Endometrial microvascular endothelial cells (primary cell): ENCODE results near the gene OR2V1. TPM values are rescaled to one million over a fixed set of nuclear protein-coding genes. Genes with fewer than 3 reads are reported as not detected.
"Not testable (repeated sequence)": the region's sequence is repeated elsewhere in the genome, so short reads cannot be mapped to it uniquely, and the experiment has no call there.

Experiments
- in situ Hi-C: cut with HindIII; loops from 2 replicates; pipeline ENCODE4 v1.10.0; 2017; ENCODE audit warnings: low sequenced_read_pairs, low pct_unique_long_range_greater_than_20kb; ENCODE audit errors: inconsistent ontology term
- total RNA-seq: library from RNA; depleted of rRNA; stranded (reverse); fragments of >200 nt; gene quantifications from one replicate; pipeline ENCODE4 v1.2.3, GENCODE V29; 2015; ENCODE audit errors: inconsistent ontology term

OR2V1 gene
- total RNA-seq, 1 donor from 2014 or later, result not detected

GRCh38 chr5:181160755-181161533 lies 30.0 kb upstream of the OR2V1 start:
- in situ Hi-C loops, result not testable (repeated sequence)

GRCh38 chr5:181160152-181160754 lies 29.3 kb upstream of the OR2V1 start:
- in situ Hi-C loops, result no loop called here

GRCh38 chr5:181159286-181160151 lies 28.6 kb upstream of the OR2V1 start:
- in situ Hi-C loops, result no loop called here

GRCh38 chr5:181158869-181159268 lies 27.9 kb upstream of the OR2V1 start:
- in situ Hi-C loops, result no loop called here

DNA sequence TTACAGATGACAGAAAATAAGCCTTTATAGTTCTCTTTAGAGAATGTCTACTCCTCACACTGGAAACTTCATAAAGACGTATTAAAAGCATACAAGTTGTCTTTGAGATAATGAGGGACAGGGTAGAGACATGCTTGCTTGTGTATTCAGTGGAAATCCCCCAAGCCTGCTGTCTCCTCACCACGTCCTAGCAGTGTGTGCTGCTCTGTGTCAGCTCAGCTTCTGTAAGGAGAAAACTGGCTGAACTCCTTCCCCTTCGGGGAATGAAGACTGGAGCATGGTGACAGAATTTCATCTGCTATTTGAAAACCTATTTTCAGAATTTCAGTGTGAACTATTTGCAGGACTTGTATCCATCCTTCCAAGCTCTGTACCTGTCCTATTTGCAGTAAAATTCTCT lies 25.8 kb upstream of the OR2V1 start:
- in situ Hi-C loops, result no loop called here

DNA sequence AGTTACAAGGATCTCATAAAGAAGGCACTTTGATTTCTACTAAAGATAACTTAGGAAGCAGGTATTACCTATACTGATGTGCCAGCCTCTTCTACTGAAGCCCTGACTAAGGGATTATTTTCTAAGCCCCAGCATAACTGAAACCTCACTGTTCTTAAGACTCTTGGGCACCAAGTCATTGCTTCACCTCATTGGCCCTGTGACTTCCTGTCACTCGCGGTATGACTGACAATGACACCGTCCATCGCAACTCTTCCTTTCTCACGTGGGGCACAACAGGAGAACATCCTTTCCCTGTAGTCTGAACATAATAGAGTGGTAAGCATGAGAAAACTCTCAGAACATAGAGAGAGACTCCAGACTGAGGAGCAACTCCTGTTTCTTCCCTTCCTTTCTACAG lies 22.8 kb upstream of the OR2V1 start:
- in situ Hi-C loops, result no loop called here

GRCh38 chr5:181152406-181152805 lies 21.4 kb upstream of the OR2V1 start:
- in situ Hi-C loops, result no loop called here

- in situ Hi-C loops, result no loop called here
Observed at GRCh38 chr5:181151146-181151545, 20.2 kb upstream of the OR2V1 start.

- in situ Hi-C loops, result no loop called here
Observed at GRCh38 chr5:181149806-181150733, 19.1 kb upstream of the OR2V1 start.

DNA sequence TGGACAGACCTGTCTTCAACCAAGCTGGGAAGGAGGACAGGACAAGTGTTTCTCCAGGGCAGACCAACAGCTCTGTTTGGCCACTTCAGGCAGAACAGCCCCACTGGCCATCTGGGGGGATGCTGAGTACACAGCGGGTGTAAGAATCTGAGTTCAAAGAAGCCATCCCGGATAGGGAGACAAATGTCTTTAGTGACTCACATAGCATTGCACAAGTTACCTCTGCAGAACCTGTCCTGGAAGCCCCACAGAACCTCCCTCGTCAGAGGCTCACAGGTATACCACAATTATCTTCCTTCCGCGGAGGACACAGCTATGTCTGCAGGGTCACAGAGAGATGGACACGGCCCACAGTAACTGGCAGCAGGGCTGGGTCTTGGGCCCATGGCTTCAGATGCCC lies 18.4 kb upstream of the OR2V1 start:
- in situ Hi-C loops, result no loop called here

DNA sequence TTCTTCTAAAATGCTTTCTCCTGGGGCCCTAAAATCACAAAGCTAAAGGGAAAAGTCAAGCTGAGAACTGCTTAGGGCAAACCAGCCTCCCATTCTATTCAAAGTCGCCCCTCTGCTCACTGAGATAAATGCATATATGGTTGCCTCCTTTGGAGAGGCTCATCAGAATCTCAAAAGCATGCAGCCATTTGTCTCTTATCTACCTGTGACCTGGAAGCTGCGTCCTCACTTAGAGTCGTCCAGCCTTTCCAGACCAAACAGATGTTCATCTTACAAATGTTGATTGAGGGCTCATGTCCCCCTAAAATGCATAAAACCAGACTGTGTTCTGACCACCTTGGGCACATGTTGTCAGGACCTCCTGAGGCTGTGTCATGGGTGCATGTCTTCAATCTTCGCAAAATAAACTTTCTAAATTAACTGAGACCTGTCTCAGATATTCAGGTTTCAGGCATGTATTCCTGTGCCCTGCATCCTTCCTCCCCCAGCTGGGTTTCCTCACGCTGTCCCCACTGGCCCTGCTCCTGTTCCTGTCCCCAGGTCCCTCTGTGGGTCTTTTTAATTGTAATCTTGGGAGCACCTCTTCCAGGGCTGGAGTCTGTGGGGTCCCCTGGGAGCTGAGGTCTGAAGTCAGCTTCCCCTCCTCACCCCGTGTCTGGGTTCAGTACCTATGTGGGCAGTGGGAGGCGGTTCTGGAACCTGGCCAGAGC lies 16.1 kb upstream of the OR2V1 start, which contains the start of gene OR2V2:
TSS of gene OR2V2 (plus strand) at position 660 of the 710 bp plus-strand sequence. CDS start 7,357 bp downstream, outside the sequence.
- in situ Hi-C loops, result not testable (repeated sequence)

- in situ Hi-C loops, result no loop called here
Observed at GRCh38 chr5:181145133-181145532, 14.2 kb upstream of the OR2V1 start.

GRCh38 chr5:181142054-181142453 lies 11.1 kb upstream of the OR2V1 start:
- in situ Hi-C loops, result no loop called here

- in situ Hi-C loops, result no loop called here
Observed at GRCh38 chr5:181140766-181141165, 9.8 kb upstream of the OR2V1 start.

DNA sequence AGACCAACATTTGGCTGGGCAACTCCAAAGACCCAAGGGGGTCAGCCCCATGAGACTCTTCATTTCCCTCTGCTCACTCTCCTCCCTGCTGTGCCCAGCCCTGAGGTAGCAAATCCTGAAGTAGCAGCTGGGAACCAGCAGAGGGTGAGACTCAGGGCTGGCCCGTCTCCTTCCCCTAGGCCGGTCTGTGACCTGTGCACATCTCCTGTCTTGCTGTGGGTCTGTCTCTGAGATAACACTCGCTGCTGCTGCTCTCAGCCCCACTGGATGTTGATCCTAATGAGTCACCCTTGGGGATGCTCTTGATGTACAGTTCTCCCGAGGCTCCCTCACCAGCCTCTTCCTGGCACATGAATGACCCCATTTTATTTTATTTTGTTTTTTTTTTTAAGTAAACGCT lies 7.3 kb upstream of the OR2V1 start:
- in situ Hi-C loops, result no loop called here

GRCh38 chr5:181136361-181136955 lies 5.5 kb upstream of the OR2V1 start:
- in situ Hi-C loops, result no loop called here

GRCh38 chr5:181134259-181134658 lies 3.3 kb upstream of the OR2V1 start:
- in situ Hi-C loops, result no loop called here
